OCI-LY1 (cell line): ENCODE data around the gene ZNF518B.

Source experiments
- H2AFZ ChIP-seq: fragments of 200-600 bp; sonication (generic), shearing (Covaris generic); 2 replicates; pipeline ENCODE4 v1.6.0; 2014; ENCODE audit warnings: antibody characterized with exemption, mild to moderate bottlenecking, low read length
- H3F3A ChIP-seq: fragments of 200-600 bp; sonication (generic), shearing (Covaris generic); 2 replicates; pipeline ENCODE4 v1.6.0; 2014; ENCODE audit warnings: mild to moderate bottlenecking, antibody characterized with exemption, low read length, moderate library complexity; ENCODE audit not compliant: insufficient read depth
- H3K27ac ChIP-seq: fragments of 200-600 bp; sonication (generic); 2 replicates; pipeline ENCODE4 v1.5.1; 2014; ENCODE audit warnings: low read length, mixed run types, mild to moderate bottlenecking, low read depth; ENCODE audit not compliant: poor library complexity, severe bottlenecking
- H3K27me3 ChIP-seq: fragments of 200-600 bp; sonication (generic); 2 replicates; pipeline ENCODE4 v1.6.0; 2014; ENCODE audit warnings: antibody characterized with exemption, mild to moderate bottlenecking, low read length, moderate library complexity; ENCODE audit not compliant: insufficient read depth
- H3K36me3 ChIP-seq: fragments of 200-600 bp; sonication (generic); 2 replicates; pipeline ENCODE4 v1.6.1; 2014; ENCODE audit warnings: mild to moderate bottlenecking, antibody characterized with exemption, low read length, moderate library complexity, mixed read lengths; ENCODE audit not compliant: insufficient read depth
- H3K4me1 ChIP-seq: fragments of 200-600 bp; sonication (generic); 2 replicates; pipeline ENCODE4 v1.5.1; 2014; ENCODE audit warnings: mild to moderate bottlenecking, low read length, moderate library complexity; ENCODE audit not compliant: insufficient read depth, severe bottlenecking
- H3K4me2 ChIP-seq: fragments of 200-600 bp; sonication (generic), shearing (Covaris generic); 2 replicates; pipeline ENCODE4 v1.6.1; 2014; ENCODE audit warnings: low read length
- H3K4me3 ChIP-seq: fragments of 200-600 bp; sonication (generic); 2 replicates; pipeline ENCODE4 v1.5.1; 2014; ENCODE audit warnings: low read length, low read depth, mild to moderate bottlenecking, mixed read lengths; ENCODE audit not compliant: poor library complexity, severe bottlenecking
- H3K79me2 ChIP-seq: fragments of 200-600 bp; shearing (Covaris generic); 2 replicates; pipeline ENCODE4 v1.6.1; 2016; ENCODE audit warnings: mixed run types, low read length, mixed read lengths; ENCODE audit not compliant: insufficient read depth
- H3K9ac ChIP-seq: fragments of 200-600 bp; sonication (generic), shearing (Covaris generic); 2 replicates; pipeline ENCODE4 v1.6.1; 2014; ENCODE audit warnings: mild to moderate bottlenecking, low read length, mixed read lengths
- H3K9me2 ChIP-seq: fragments of 200-600 bp; sonication (generic), shearing (Covaris generic); 2 replicates; pipeline ENCODE4 v1.6.1; 2014; ENCODE audit warnings: low read depth, mild to moderate bottlenecking, low read length, mixed read lengths
- H3K9me3 ChIP-seq: fragments of 200-600 bp; shearing (Covaris generic); 2 replicates; pipeline ENCODE4 v1.6.1; 2014; ENCODE audit warnings: low read length, mixed read lengths
- H4K20me1 ChIP-seq: fragments of 200-600 bp; sonication (generic), shearing (Covaris generic); 2 replicates; pipeline ENCODE4 v1.6.0; 2016; ENCODE audit warnings: mild to moderate bottlenecking, low read length; ENCODE audit not compliant: insufficient read depth
- CTCF ChIP-seq: fragments of 200-600 bp; sonication (generic), shearing (Covaris generic); IDR thresholded peaks from 2 replicates; pipeline ENCODE4 v1.5.1; 2017; ENCODE audit warnings: mild to moderate bottlenecking, antibody characterized with exemption, low read length, moderate library complexity, mixed read lengths
- EZH2 ChIP-seq: fragments of 200-600 bp; sonication (generic), shearing (Covaris generic); IDR thresholded peaks from 2 replicates; pipeline ENCODE4 v1.8.0; 2017; ENCODE audit warnings: borderline replicate concordance, mixed run types, mild to moderate bottlenecking, antibody characterized with exemption, low read length, moderate library complexity, mixed read lengths

Gene ZNF518B

DNA sequence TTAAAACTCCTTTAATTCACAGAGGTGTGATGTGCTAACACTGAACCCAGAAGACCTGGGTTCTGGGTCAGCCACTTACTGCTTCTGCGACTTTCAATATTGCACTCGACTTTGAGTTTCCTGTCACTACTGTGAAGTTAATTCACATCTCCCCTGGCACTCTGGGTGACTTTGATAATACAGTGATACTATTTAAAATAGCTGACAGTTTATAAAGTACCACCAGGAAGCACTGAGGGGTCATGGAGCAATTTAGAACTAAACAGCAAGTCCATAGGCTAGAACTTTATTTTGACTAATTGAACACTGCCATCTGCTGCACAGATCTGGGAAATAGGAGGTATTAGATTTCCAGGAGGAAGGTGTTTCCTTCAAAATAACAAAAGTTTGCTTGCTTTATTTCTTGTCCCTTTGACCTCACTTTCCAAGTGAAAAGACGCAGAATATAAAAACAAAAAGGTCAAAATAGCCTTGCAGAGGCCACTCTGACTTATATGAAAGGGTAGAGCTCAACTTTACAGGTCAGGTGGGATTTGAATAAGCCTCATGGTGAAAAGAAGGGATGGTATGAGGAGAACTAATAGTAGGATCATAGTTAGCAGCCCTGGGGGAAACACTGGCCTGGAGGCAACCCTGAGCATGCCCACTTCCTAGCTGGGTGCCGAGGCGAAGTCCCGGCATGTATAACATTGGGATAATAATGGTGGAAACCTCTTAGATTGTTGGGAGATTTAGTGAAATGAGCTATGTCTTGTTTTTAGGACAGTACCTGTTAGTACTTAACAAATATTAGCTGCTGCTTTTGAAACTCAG is 53.4 kb downstream of the ZNF518B start:
- no peaks in the 10 kb centered on the region for H3K9me2 ChIP-seq
- no peaks in the 10 kb centered on the region for H3F3A ChIP-seq
- H3K4me3 ChIP-seq = no peak overlapping the region
- TF ChIP-seq CTCF = peak; percentile 33; the same call in 1 of the 2 replicates
- no peak for TF ChIP-seq EZH2
- no peaks in the 10 kb centered on the region for H4K20me1 ChIP-seq
- H3K9me3 ChIP-seq = no peaks in the 10 kb centered on the region
- no peaks in the 10 kb centered on the region for H3K79me2 ChIP-seq
- H3K36me3 ChIP-seq = no peaks in the 10 kb centered on the region
- H3K4me1 ChIP-seq = no peaks in the 10 kb centered on the region
- H3K4me2 ChIP-seq = no peak overlapping the region
- no peaks in the 10 kb centered on the region for H3K27me3 ChIP-seq
- H3K9ac ChIP-seq = no peak overlapping the region
- no peak overlapping the region for H3K27ac ChIP-seq
- no peak overlapping the region for H2AFZ ChIP-seq

DNA sequence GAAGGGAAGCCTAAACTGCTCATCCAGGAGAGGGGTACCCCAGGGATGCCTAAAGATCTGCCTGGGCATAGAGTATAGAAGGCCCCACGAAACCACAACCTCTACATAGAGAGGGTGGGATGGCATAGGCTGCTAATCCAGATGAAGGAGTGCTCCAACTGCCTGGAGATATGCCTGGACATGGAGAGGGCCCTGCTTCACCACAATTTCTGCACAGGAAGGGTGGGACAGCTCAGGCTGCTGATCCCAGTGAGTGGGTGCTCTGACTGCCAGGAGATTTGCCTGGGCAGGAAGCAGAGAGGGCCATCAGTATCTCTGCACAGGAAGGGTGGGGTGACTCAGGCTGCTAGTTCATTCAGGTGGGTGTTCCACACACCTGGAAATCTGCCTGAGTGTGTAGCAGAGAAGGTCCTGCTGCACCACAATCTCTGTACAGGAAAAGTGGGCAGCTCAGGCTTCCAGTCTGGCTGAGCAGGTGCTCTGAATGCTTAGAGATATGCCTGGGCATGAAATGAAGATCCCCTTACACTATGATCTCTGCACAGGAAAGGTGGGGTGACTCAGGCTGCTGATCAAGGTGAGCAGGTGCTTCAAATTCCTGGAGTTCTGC is 61.1 kb downstream of the ZNF518B start:
- H3K27me3 ChIP-seq = no peaks in the 10 kb centered on the region
- no peaks in the 10 kb centered on the region for H3K9me3 ChIP-seq
- no peak overlapping the region for H3K4me2 ChIP-seq
- no peak for TF ChIP-seq EZH2
- no peak for TF ChIP-seq CTCF
- no peak overlapping the region for H3K4me3 ChIP-seq
- no peaks in the 10 kb centered on the region for H3K9me2 ChIP-seq
- H3K79me2 ChIP-seq = no peaks in the 10 kb centered on the region
- H2AFZ ChIP-seq = no peak overlapping the region
- no peaks in the 10 kb centered on the region for H4K20me1 ChIP-seq
- no peaks in the 10 kb centered on the region for H3F3A ChIP-seq
- H3K9ac ChIP-seq = no peak overlapping the region
- no peak overlapping the region for H3K27ac ChIP-seq
- no peaks in the 10 kb centered on the region for H3K36me3 ChIP-seq
- no peaks in the 10 kb centered on the region for H3K4me1 ChIP-seq
